Left ventricle myocardium inferior (tissue), 1 donor: ENCODE results near the gene PSMC3IP. TPM values are rescaled to one million over a fixed set of nuclear protein-coding genes. Genes with fewer than 3 reads are reported as not detected.
"Not testable (repeated sequence)": the region's sequence is repeated elsewhere in the genome, so short reads cannot be mapped to it uniquely, and the experiment has no call there.

Source experiments
- DNase-seq: peaks from one replicate; pipeline ENCODE4 v3.0.0-alpha.2; 2020
- H3K27ac ChIP-seq: fragments of 200-600 bp; replicated peaks from 2 replicates; pipeline ENCODE4 v1.8.0; 2021
- H3K27me3 ChIP-seq: fragments of 200-600 bp; 2 replicates; pipeline ENCODE4 v1.8.0; 2021; ENCODE audit warnings: low read depth
- H3K36me3 ChIP-seq: fragments of 200-600 bp; 2 replicates; pipeline ENCODE4 v1.8.0; 2021
- H3K4me1 ChIP-seq: fragments of 200-600 bp; 2 replicates; pipeline ENCODE4 v1.8.0; 2021
- H3K4me3 ChIP-seq: fragments of 200-600 bp; 2 replicates; pipeline ENCODE4 v1.8.0; 2021; ENCODE audit warnings: mild to moderate bottlenecking, moderate library complexity
- H3K9me3 ChIP-seq: fragments of 200-600 bp; replicated peaks from 2 replicates; pipeline ENCODE4 v1.8.0; 2021
- CTCF ChIP-seq: fragments of 200-600 bp; IDR thresholded peaks from 2 replicates; pipeline ENCODE4 v1.8.0; 2021; ENCODE audit warnings: antibody characterized with exemption, mild to moderate bottlenecking, borderline replicate concordance
- intact Hi-C: fragments of 100-400 bp; cut with micrococcal nuclease; formaldehyde crosslinking; loops from one replicate; pipeline ENCODE4 v1.11.0; 2022
- total RNA-seq: library from RNA; stranded (reverse); fragmentation: NEBNext Ultra II Directional; extraction: Animal tissue kit (Norgen Biotek cat#: 25700); gene quantifications from one replicate; pipeline ENCODE4 v1.2.1, GENCODE V29; 2021
- donor health status: DM: no; HTN: yes; CAD: no; lungs with severe emphysema.

PSMC3IP gene
- total RNA-seq, 1 donor from 2014 or later = 2.5 TPM

GRCh38 chr17:42544874-42545283 is 32.6 kb downstream of the PSMC3IP start:
- DNase-seq = no peak
- TF ChIP-seq CTCF = no peak
- intact Hi-C loops = no loop called here
- Histone ChIP-seq H3K36me3 (peaks cover 39% of the 10 kb centered on the region), H3K27me3 (no peaks in the 10 kb centered on the region), H3K9me3 (no peaks in the 10 kb centered on the region), H3K27ac (no peak overlapping the region), H3K4me1 (peaks cover 22% of the 10 kb centered on the region), H3K4me3 (no peak overlapping the region)

- H3K4me1 ChIP-seq = peaks cover 18% of the 10 kb centered on the region
- intact Hi-C loops = no loop called here
- DNase-seq = no peak
- peaks cover 53% of the 10 kb centered on the region for H3K36me3 ChIP-seq
- no peak overlapping the region for H3K4me3 ChIP-seq
- no peak overlapping the region for H3K27ac ChIP-seq
- no peaks in the 10 kb centered on the region for H3K27me3 ChIP-seq
- no peaks in the 10 kb centered on the region for H3K9me3 ChIP-seq
- TF ChIP-seq CTCF = no peak
These were observed 34.1 kb downstream of the PSMC3IP start for GRCh38 chr17:42543190-42544079.

- Histone ChIP-seq H3K27ac (no peak overlapping the region), H3K9me3 (no peaks in the 10 kb centered on the region), H3K4me1 (peaks cover 12% of the 10 kb centered on the region), H3K27me3 (no peaks in the 10 kb centered on the region), H3K4me3 (no peak overlapping the region), H3K36me3 (peaks cover 59% of the 10 kb centered on the region)
- DNase-seq = no peak
- no peak for TF ChIP-seq CTCF
- intact Hi-C loops = no loop called here
These were observed 36.3 kb downstream of the PSMC3IP start for GRCh38 chr17:42541041-42541833.

- H3K4me3 ChIP-seq, intact Hi-C loops, H3K27me3 ChIP-seq, DNase-seq, H3K27ac ChIP-seq, H3K9me3 ChIP-seq: not testable (repeated sequence)
- H3K36me3 ChIP-seq = peaks cover 59% of the 10 kb centered on the region
- H3K4me1 ChIP-seq = peaks cover 16% of the 10 kb centered on the region
These were observed 37.0 kb downstream of the PSMC3IP start for GRCh38 chr17:42540558-42540957.

- Histone ChIP-seq H3K27me3 (no peaks in the 10 kb centered on the region), H3K9me3 (no peaks in the 10 kb centered on the region), H3K27ac (no peak overlapping the region), H3K4me1 (peaks cover 28% of the 10 kb centered on the region), H3K36me3 (peaks cover 49% of the 10 kb centered on the region), H3K4me3 (no peak overlapping the region)
- DNase-seq = no peak
- intact Hi-C loops = no loop called here
- TF ChIP-seq CTCF = no peak
These were observed 39.0 kb downstream of the PSMC3IP start for GRCh38 chr17:42538482-42538881.
